Renal pelvis (tissue), 4 donors: ENCODE measurements around the gene ERFE. TPM values are rescaled to one million over a fixed set of nuclear protein-coding genes. Genes with fewer than 3 reads are reported as not detected.
A peak's percentile ranks its signal among the peaks of the same experiment; 100 is the strongest.
"Not testable (repeated sequence)": the region's sequence is repeated elsewhere in the genome, so short reads cannot be mapped to it uniquely, and the experiment has no call there.

Experiments
- DNase-seq: peaks from one replicate; pipeline ENCODE4 v3.0.0-alpha.2; 2013
- polyA plus RNA-seq, 3 donors: library from polyadenylated mRNA; unstranded; fragments of 120-200 nt; gene quantifications; one replicate each; pipeline ENCODE4 v1.2.1, GENCODE V29; 2013; ENCODE audit not compliant: insufficient read length in 3 of 3

The ERFE gene
- polyA plus RNA-seq, 3 donors: 6.0 to 8.1 (median 7.3) TPM

- no peak for DNase-seq
Observed at GRCh38 chr2:238168196-238169047, 9.7 kb downstream of the ERFE start.

- DNase-seq: no peak
Observed at GRCh38 chr2:238169048-238169707, 10.4 kb downstream of the ERFE start.

- DNase-seq: no peak
Observed at GRCh38 chr2:238169708-238170251, 11.0 kb downstream of the ERFE start.

GRCh38 chr2:238170386-238171071, 11.8 kb downstream of the ERFE start:
- no peak for DNase-seq

- not testable (repeated sequence) for DNase-seq
Observed at GRCh38 chr2:238171072-238171431, 12.3 kb downstream of the ERFE start.

GRCh38 chr2:238171575-238172187, 12.9 kb downstream of the ERFE start:
- DNase-seq: no peak

GRCh38 chr2:238172439-238172838, 13.7 kb downstream of the ERFE start:
- no peak for DNase-seq

GRCh38 chr2:238173692-238174091, 14.9 kb downstream of the ERFE start:
- no peak for DNase-seq

- DNase-seq: no peak
Observed at GRCh38 chr2:238174291-238174690, 15.5 kb downstream of the ERFE start.

GRCh38 chr2:238174701-238175100, 15.9 kb downstream of the ERFE start:
- no peak for DNase-seq

- DNase-seq: no peak
Observed at GRCh38 chr2:238176613-238177012, 17.8 kb downstream of the ERFE start.

GRCh38 chr2:238180554-238180953, 21.8 kb downstream of the ERFE start:
- DNase-seq: no peak

- no peak for DNase-seq
Observed at GRCh38 chr2:238182362-238182761, 23.6 kb downstream of the ERFE start.

GRCh38 chr2:238183821-238184220, 25.1 kb downstream of the ERFE start:
- no peak for DNase-seq

GRCh38 chr2:238187618-238188548, 29.1 kb downstream of the ERFE start:
- DNase-seq: no peak

GRCh38 chr2:238190445-238190844, 31.7 kb downstream of the ERFE start:
- DNase-seq: no peak

- no peak for DNase-seq
Observed at GRCh38 chr2:238202326-238203093, 43.7 kb downstream of the ERFE start.

- peak; percentile 80 for DNase-seq
Observed at GRCh38 chr2:238203094-238203972, 44.6 kb downstream of the ERFE start, which contains the start of gene ILKAP. Gene ILKAP (minus strand): TSS chr2:238203695. CDS start chr2:238203553, 142 bp downstream.
